ENCODE data around the gene PODXL.
"Not testable (repeated sequence)": the region's sequence is repeated elsewhere in the genome, so short reads cannot be mapped to it uniquely, and the experiment has no call there.

Gene PODXL

DNA sequence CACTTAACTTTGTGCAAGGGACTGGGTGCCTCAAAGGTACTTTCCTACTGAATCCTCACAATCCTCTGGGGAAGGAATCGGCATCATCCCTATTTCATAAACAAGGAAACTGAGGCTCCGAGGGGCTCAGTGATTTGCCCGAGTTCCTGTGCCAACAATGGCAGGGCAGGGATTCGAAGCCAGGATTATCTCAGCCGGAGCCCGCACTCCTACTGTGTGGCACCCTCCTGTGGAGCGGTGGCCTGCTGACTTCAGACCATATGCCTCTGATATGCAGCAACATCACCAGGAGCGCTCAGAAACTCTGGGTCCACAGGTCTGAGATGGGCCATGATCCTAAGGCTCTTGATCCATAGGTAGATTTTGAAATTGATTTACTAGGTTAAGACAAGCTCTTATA, 46.6 kb downstream of the PODXL start:
- no peak for DNase-seq (ENCODE audit: low spot score)

DNA sequence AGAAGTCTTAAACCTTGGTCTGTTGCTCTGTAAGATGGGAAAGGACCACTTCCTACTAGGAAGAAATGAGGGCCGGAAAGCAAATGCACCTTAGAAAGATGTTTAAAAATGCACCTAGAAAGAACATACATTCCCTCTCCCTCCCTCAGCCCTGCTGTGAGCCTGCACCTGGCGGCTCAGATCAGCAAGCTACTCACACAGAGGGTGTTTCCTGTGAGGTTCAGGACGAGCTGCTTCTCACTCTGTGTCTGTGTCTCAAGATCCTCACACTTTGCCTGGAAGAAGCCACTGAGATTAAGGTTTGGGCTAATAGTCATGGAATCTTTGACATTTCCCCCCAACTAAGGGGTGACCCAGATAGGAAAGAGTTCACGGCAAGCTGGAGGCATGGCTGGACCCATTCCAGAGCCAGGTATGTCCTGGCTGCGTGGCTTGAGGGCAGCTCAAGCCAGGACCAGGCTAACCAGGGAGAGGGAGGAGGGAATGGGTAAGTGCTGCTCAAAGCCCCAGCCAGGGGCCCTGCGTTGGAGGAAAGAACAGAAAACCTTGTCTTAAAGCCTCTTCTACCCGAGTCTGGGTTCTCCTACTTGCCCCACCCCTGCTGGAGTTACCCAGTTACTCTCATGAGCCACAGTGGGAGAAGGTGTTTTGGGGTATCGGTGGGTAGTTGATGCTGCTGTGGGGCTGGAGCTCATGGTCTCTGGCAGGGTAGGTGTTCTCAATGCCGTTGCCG, 47.5 kb downstream of the PODXL start:
- DNase-seq (ENCODE audit: low spot score), result no peak

DNA sequence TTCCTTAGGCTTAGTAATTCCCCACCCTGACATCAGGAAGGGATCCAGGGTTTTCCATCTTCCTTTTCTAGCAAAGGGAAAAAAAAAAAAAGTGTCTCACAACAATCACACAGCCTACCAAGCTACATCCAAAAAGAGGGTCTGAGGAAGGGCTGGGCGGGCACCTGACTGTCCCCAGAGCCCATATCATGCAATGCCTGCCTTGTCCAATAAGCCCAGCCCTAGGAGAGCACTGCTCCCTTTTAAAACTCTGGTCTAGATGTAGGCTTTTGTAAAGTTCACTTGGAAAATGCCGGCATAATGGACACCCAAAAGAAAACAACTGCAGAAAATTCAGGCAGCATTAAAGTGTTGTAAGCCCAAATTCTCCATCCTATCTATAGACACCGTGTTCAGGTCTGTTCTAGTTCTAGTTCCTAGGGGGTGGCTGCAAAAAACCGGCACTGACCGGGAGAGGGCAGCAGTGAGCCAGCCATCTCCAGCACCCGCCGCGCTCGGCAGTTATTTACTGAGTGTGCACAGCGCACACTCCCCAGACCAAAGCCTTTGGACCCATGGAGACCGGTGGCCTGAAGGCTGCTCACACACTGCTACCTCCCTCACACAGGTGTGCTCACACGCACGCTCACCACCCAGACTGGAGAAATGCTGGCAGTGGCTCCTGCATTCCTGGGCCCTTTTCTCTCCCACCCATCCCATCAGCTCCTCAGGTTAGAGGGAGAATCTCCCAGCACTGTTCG, 48.7 kb downstream of the PODXL start:
- peak; percentile 63 for DNase-seq (ENCODE audit: low spot score)

DNA sequence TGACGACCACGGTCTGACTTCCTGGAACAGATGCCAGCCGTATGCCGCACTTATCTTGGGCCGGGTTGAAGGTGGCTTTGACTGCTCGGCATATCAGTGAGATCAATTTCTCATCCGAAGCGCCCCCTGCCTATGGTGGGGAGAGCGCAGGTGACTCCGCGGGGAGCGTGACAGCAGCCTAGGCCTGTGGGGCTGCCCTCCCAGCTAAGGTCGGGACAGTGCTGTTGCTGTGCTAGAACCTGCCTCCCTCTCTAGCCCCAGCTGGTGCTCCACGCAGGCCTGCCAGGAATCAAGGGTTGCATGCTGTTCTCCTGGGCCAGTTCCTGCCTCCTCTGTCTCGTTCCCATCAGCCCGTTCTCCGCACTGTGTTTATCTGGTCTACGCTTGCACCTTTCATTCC, 49.8 kb downstream of the PODXL start:
- DNase-seq (ENCODE audit: low spot score), result no peak

DNA sequence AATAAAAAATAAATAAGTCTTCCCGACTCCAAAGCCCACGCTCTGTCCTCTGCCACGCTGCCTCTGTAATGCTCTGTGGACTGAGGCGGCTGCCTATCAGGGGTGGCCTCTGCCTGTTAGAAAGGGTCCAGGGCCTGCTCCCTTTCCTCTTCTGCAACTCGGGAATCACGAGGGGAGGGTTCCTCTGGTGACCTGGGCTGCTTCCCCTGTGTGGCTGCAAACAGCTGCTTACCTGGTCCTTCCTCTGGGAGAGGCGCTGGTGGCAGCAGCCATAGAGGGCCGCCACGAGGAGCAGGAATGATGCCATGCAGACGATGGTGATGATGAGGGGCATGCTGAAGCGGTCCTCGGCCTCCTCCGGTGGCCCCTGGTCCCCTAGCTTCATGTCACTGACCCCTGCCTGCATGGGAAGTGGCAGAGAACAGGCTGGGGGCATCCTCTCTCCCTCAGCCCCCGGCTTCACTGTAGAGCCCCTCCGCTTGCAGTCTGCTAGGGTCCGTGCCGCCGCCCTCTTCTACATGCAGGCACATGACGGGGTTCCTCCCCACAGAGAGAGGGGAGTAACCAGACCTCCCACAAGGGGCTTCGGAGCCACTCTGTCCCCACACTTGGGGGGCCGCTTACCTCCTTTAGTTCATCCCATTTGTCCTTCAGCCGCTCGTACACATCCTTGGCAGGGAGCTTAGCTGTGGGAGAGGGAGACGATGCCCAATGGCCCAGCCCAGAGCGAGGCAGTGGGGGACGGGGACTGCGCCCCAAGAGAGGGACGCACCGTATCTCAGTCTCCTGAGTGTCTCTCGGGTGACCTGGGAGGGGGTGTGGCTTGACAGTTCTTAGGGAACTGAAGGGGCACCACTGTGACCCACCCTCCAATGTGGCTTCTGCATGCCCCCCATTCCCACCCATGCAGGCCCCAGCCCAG, 50.5 kb downstream of the PODXL start:
- DNase-seq (ENCODE audit: low spot score), result no peak

DNA sequence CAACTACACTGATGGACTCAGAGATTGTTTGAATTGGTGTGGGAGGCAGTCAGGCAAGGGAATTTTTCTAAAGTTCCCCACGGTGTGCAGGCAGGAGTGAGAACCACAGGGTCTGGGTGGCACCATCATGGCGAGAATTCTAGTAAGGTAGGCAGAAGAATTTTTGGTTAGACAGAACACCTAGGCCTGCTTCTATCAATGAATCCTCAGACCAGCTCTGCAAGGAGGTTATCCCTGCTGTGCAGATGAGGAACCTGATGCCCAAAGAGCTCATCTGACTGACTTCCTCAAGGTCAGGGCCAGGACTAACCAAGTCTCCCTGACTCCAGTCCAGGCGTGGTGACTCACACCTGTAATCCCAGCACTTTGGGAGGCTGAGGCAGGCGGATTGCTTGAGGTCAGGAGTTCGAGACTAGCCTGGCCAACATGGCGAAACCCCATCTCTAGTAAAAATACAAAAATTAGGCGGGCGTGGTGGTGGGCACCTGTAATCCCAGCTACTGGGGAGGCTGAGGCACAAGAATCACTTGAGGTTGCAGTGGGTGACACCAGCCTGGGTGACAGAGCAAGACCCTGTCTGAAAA, 51.3 kb downstream of the PODXL start:
- DNase-seq (ENCODE audit: low spot score), result not testable (repeated sequence)

DNA sequence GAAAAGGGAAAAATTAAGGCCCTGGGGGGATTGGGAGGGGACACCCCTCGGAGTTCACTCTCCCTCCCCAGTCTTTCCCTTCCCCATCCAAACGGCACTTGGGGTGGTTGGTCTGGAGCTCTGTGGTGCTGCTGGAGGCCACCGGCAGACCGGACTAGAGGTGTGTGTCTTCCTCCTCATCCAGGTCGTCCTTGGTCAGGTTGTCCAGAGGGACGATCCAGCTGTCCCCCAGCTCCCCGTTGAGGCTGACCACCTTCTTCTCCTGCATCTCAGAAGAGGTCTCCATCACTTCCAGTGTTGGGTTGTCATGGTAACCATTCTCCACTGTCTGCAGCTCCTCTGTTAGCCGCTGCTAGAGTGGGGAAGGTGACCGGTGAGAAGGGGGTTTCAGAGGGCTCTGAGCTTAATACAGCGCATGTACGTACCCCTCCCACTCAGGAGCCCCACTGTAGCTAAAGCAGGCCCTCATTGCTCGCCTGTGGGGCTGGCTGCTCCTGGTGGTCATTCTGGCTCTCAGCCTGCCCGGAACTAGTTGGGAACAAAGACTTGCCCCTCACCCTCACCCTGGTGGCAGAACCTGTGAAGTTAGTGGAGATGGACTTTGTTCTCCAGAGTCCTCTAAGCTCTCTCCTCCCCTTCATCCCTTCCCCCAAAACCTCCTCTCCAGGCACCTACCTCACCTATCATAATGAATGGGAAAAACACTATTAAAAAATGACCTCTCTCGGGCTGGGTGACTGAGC, 52.1 kb downstream of the PODXL start:
- DNase-seq (ENCODE audit: low spot score), result no peak

DNA sequence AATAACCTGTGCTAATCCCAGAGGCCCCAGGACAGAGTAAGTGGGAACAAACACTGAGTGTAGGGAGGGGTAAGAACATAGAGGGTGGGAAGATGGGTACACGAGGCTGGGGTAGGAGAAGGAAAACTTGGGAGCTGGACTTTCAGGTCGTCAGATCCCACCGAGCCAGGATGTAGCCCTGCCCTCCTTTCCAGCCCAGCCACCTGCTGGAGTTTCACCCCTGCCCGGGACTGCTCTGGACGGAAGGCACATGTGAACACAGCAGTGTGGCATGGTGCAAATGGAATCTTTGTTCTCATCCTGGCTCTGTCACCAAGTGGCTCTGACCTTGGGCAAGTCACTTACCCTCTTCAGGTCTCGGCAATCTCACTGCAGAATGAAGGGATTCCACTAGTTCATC, 52.8 kb downstream of the PODXL start:
- DNase-seq (ENCODE audit: low spot score), result no peak

DNA sequence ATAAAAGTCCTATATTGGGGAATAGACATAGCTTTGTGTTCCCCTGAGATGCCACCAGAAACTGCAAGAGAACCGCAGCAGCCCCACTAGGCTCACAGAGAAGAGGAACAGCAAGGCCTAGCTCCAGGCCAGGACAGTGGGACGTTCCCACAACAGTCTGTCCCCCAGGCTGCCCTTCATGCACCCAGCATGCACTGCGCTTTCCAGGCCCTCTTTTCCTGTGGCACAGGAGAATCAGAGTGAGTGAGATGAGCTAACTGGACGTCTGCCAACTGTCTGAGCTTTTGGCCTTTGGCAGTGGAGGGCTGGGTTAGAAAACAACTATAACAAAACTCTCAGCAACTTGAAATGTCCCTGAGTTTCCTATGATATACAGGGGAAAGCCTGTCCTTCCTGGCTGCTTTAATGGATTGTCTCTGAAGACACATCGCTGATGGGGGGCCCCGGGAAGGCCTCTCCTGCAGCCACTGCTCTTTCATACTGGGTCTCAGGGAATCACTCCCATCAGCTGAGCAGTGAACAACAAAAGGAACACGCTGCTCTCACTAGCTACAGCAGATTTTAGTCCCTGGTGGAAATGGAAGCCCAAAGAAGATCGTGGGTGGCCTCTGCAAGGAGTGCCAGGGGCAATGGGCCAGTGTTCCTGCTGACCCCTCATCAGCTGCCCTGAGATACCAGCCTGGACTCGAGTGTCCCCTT, 53.5 kb downstream of the PODXL start:
- DNase-seq (ENCODE audit: low spot score), result no peak

DNA sequence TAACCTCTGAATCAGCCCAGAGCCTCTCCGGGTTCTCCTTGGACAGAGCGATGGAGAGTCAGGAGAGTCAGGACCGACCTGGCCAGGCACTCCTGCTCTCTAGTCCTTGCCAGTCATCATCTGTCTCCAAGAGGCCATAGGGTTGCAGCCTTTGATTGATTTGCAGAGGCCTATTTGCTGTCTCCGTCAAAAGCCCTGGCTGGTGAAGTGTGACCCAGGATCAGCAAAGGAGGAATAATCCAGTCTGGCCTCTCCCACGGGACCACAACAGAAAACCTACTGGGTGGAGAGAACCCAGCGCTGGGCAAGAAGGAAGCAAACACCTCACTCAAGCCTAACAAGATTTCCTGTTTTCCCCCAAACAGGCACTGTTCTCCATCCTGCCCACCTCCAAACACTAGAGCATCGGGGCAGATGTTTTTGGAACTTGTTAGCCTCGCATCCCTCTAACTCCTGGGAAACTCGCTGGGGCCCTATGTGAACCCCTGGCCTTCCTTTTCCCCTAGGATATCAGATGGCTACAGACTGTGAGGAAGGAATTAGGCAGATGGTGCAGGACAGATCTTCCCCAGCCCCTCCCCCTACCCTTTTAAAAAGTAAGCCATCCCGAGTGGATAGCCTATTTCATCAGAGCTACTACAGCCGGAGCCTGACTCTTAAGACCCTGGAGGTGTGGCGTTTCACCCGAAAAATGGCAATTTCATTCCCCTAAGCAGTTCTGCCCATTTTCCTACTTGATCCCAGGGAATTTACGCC, 54.3 kb downstream of the PODXL start:
- DNase-seq (ENCODE audit: low spot score), result no peak

DNA sequence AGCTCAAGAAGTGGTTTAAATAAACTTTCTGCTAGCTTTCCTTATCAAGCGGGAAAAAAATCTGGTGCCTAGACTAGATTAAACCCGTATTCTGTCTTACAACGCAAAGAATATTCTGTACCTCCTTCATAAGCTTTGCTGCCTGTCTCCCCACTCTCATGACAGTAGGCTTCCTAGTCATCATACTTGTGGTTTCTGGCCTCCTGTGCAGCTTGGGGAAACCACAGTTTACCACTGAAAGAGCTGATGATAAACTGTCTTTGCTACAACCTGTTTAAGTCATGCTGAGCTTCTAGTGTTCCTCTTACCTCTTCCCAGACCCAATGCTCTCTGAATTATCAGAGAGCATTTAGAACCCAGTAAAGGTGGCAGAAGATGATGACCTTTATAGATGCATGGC, 55.0 kb downstream of the PODXL start:
- no peak for DNase-seq (ENCODE audit: low spot score)

DNA sequence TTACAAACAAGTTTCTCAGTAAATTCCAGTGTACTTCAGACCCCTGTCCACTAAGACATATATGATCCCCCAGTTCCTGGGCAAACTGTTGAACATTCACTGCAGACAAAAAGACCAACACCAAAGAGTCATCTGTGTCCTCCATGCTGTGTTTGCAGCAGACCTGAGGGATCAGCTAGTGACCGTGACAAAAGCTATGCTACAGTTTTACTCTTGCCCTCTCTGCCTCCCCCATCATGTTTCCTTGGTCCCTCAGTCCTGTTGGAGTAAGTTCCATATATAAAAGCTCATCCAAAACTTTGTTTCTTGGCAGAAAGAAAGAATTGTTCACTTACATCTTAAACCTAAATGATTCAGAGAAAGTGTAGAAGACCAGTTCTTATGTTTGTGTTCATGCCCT, 56.1 kb downstream of the PODXL start:
- no peak for DNase-seq (ENCODE audit: low spot score)

DNA sequence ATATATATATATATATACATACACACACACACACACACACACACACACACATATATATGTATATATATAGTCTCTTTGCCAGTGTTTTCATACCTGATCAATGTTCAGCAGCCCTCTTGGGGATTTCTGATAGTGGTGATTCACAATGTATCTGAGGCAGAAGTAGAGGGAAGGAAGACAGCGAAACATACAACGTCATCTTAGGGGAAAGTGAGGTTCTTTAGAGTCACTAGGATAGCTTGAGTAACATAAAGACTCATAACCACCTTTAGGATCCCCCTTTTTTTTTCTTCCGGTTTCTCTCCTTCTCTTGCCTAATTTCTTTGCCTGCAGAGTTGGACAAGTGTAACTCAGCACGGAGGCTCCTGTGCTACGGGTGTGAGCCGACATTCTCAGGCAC, 56.6 kb downstream of the PODXL start:
- DNase-seq (ENCODE audit: low spot score), result no peak

DNA sequence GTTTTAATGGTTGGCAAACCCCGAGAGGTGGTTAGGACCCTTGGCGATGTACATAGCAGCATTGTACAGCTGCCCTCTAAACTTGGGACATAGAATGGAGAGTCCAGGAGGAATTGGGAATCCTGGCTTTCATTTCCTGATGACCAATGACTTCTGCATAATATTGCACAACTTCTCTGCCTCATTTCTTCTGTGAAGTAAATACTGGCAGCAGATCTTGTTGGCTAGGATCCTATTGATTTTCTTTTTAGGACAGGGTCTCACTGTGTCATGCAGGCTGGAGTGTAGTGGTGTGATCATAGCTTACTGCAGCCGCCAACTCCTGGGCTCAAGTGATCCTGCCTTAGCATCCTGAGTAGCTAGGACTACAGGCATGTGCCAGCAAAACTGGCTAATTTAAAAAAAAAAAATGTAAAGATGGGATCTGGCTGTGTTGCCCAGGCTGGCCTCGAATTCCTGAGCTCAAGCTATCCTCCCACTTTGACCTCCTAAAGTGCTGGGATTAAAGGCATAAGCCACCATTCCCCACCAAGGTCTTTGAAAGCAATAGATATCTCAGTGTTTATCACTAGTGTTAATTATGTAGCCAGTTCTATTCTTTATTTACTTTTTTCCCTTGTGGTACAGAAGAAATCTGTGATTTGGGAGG, 58.1 kb downstream of the PODXL start:
- no peak for DNase-seq (ENCODE audit: low spot score)

DNA sequence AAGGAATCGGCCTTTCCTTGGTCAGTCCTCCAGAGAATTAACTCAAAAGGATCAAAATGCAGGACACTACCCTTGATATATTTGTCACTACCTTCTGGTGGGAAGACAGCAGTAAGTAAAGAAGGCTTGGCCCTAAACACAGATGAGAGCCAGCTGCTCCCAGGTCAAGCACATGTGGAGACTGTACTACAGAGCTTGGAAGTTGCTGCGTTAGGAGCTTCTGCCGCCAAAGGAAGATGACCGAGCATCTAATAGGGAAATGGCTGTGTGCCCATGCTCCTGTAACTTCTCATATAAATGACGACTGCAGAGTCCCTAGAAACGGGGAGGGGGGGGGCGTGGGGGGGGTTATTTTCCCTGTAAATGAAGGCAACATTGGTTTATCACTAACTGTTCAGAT, 59.0 kb downstream of the PODXL start:
- DNase-seq (ENCODE audit: low spot score), result no peak

DNA sequence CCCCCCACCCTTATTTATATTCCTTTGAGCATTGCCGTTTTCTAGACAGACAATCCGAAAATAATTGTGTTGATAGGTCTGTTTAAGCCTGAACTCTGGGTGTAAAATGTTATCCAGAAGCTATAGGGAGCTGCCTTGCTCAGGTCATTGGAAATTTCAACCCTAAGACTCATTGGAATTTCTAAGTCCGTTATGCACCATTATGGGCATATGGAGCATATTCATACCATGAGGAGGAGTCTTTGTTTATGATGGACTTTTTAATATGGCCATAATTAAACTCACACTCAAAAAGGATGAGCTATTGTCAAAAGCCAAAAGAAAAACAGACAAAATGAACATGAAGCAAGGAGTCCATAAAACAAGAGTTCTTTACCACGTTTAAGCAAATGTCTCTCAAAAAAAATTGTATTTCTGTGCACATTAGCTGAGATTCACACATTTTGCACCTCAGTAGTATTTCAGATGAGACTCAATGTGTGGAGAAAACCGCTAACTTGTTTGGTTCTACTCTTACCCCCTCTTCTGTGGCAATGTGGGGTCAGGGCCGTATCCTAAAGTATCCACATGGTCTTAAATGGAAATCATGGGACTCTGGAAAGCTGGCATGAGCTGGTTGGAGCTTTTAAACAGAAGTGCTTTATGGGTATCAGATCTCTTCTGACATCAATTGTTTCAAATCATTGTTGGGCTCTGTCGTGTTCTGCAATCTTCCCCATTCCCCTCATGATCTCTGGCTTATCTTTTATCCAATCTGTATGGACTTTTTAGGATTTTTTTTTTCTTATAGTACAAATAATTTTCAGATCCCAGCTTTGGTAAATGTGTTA, 60.5 kb downstream of the PODXL start:
- DNase-seq (ENCODE audit: low spot score), result no peak

DNA sequence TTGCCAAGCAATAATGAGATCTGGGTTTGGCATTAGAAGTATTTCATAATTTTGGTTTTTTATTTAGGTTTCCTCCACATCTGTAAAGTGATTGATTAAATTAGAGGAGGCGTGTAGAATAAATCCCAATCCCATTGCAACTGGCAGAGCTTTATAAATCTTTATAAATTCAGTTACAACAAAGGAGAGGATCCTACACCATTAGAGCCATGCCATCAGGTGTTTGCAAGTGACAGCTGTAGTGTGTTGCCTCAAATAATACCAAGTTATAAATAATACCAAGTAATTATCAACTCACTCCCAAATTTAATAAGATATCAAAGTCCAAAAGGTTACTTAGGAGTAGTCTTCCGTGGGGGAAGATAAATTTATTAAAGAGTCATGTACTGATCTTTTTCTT, 62.2 kb downstream of the PODXL start:
- no peak for DNase-seq (ENCODE audit: low spot score)

DNA sequence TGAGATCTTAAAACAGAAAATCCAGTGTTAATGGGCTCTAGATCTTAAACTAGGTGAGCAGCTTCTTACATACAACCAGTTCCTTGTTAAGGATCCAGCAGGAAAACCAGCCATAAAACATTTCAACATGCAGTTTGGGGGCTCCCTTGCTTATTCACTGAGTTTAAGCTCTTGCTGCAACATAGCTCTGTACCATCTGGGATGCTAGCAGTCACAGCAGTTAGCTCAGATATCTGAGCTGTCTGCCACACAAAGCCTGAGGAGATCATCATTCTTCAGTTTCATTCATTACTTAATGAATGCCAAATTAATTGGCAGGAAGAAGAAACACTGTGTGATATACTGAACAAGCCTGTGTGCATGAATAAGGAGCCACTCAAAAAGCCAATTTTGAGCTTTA, 62.8 kb downstream of the PODXL start:
- no peak for DNase-seq (ENCODE audit: low spot score)

DNA sequence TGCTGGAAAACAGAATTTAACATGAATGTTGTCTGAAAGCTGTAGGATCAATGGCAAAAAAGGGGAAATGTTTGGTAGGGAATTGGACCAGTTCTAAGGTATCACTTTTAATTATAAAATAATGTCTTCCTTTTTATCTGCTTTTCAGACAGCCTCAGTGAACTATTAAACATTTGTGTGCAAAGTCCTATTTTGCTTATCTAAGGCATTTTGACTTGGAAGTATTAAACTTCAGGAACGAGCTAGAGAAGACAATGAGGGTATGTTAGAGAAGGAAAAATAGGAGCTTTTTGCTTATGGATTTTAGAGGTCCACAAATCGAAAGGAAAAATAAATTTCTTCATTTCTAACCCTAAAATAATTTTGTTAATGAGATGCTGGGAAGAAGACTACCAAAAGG, 63.3 kb downstream of the PODXL start:
- no peak for DNase-seq (ENCODE audit: low spot score)
